ENCODE results near the gene VCAM1. TPM values are rescaled to one million over a fixed set of nuclear protein-coding genes. Genes with fewer than 3 reads are reported as not detected.

Gene VCAM1
- total RNA-seq, 1 experiment from 2014 or later, result 0.07 TPM

- H3K79me1 ChIP-seq (ENCODE audit: insufficient read depth, low read depth, low read length, poor library complexity, severe bottlenecking), result no peaks in the 10 kb centered on the region
- no peak for DNase-seq
- H2AK5ac ChIP-seq (ENCODE audit: insufficient read length, low read length), result no peak overlapping the region
- no peaks in the 10 kb centered on the region for H3K9me3 ChIP-seq (ENCODE audit: control insufficient read depth, low read depth, low read length)
- peaks cover 8 to 25% of the 10 kb centered on the region in 2 experiments; a peak in 4 of 5 replicates for H3K9me3 Mint-ChIP-seq
- no peaks in the 10 kb centered on the region for H3K27me3 Mint-ChIP-seq (ENCODE audit: low read depth)
- H4K5ac ChIP-seq (ENCODE audit: insufficient read length, low read depth, low read length), result no peak overlapping the region
- no peak overlapping the region for H3K14ac ChIP-seq (ENCODE audit: insufficient read depth, low read length)
- no peaks in the 10 kb centered on the region for H3K79me2 ChIP-seq (ENCODE audit: insufficient read depth, low read length)
- peaks cover 4 to 10% (median 6%) of the 10 kb centered on the region in 3 experiments for H3K36me3 Mint-ChIP-seq (ENCODE audit: insufficient read depth in 1 of 3, low read depth in 3 of 3)
- H3K4me3 Mint-ChIP-seq, result no peak overlapping the region
- no peaks in the 10 kb centered on the region for H3K4me1 ChIP-seq (ENCODE audit: insufficient read depth, low read length)
- H3K23ac ChIP-seq (ENCODE audit: insufficient read length, low read depth, low read length), result no peak overlapping the region
- H3K4ac ChIP-seq (ENCODE audit: low read depth, low read length), result no peak overlapping the region
- no peaks in the 10 kb centered on the region for H3K27me3 ChIP-seq (ENCODE audit: insufficient read depth, low read length)
- H4K20me1 ChIP-seq (ENCODE audit: control insufficient read depth, insufficient read depth, insufficient read length), result no peaks in the 10 kb centered on the region
- H3K23me2 ChIP-seq (ENCODE audit: insufficient read length, low read depth, low read length, poor library complexity, severe bottlenecking), result no peaks in the 10 kb centered on the region
- H4K8ac ChIP-seq (replicated peaks; ENCODE audit: insufficient read length, low read depth, low read length), result no peak overlapping the region
- H2BK20ac ChIP-seq (ENCODE audit: low read depth, low read length, poor library complexity, severe bottlenecking), result no peak overlapping the region
- H2BK15ac ChIP-seq (ENCODE audit: low read depth, low read length), result no peak overlapping the region
- no peak overlapping the region for H3K9ac ChIP-seq (ENCODE audit: extremely low read depth, insufficient read length, low read length)
- no peak overlapping the region for H2AFZ ChIP-seq (ENCODE audit: low read length)
- H3K4me2 ChIP-seq (ENCODE audit: insufficient read depth, insufficient read length, low read length), result no peak overlapping the region
- no peak overlapping the region for H2BK5ac ChIP-seq (ENCODE audit: insufficient read length, low read length)
- no peak overlapping the region for H4K91ac ChIP-seq (ENCODE audit: insufficient read length, low read depth, low read length)
- H3K27ac Mint-ChIP-seq, result no peak overlapping the region
- no peaks in the 10 kb centered on the region for H3K4me1 Mint-ChIP-seq
- no peak overlapping the region for H3K27ac ChIP-seq (ENCODE audit: insufficient read length, low read depth, low read length)
- TF ChIP-seq, protein P1, sequence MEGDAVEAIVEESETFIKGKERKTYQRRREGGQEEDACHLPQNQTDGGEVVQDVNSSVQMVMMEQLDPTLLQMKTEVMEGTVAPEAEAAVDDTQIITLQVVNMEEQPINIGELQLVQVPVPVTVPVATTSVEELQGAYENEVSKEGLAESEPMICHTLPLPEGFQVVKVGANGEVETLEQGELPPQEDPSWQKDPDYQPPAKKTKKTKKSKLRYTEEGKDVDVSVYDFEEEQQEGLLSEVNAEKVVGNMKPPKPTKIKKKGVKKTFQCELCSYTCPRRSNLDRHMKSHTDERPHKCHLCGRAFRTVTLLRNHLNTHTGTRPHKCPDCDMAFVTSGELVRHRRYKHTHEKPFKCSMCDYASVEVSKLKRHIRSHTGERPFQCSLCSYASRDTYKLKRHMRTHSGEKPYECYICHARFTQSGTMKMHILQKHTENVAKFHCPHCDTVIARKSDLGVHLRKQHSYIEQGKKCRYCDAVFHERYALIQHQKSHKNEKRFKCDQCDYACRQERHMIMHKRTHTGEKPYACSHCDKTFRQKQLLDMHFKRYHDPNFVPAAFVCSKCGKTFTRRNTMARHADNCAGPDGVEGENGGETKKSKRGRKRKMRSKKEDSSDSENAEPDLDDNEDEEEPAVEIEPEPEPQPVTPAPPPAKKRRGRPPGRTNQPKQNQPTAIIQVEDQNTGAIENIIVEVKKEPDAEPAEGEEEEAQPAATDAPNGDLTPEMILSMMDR (conservative IDR thresholded peaks at IDR 0.05), result no peak
- no peak overlapping the region for H3K18ac ChIP-seq (ENCODE audit: insufficient read length, low read depth, low read length)
- no peak overlapping the region for H3T11ph ChIP-seq (ENCODE audit: low read length)
- no peak overlapping the region for H2BK12ac ChIP-seq (ENCODE audit: insufficient read length, low read depth, low read length)
- H2BK120ac ChIP-seq (ENCODE audit: low read depth, low read length, poor library complexity, severe bottlenecking), result no peak overlapping the region
- no peak overlapping the region for H3K56ac ChIP-seq (ENCODE audit: insufficient read length, low read depth, low read length)
These were observed 47.9 kb upstream of the VCAM1 start for GRCh38 chr1:100671601-100672000.
